Measurements from ENCODE around the gene LRRC36. TPM values are rescaled to one million over a fixed set of nuclear protein-coding genes. Genes with fewer than 3 reads are reported as not detected.

The LRRC36 gene, protein sequence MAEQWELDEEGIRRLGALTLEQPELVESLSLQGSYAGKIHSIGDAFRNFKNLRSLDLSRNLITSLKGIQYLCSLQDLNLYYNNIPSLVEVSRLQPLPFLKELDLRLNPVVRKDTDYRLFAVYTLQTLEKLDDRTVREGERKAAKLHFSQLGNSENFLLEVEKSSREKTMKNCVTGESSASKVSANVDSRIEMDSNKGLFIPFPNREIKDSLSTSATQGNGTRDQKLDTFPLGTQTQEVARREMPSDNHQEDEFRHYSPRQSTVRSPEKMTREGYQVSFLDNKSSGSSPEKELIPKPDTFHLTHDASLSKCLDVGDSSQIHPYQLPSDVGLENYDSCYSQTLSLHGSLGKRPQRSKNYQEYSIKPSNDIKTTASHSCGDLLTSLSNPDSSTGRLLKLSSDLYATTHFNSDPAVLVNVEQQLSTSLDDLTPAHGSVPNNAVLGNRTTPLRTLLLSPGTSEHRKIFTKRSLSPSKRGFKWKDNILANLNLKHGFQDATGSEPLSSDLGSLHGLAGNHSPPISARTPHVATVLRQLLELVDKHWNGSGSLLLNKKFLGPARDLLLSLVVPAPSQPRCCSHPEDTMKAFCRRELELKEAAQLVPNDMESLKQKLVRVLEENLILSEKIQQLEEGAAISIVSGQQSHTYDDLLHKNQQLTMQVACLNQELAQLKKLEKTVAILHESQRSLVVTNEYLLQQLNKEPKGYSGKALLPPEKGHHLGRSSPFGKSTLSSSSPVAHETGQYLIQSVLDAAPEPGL
- total RNA-seq: 0.28 and 2.7 TPM in 2 replicates

DNA sequence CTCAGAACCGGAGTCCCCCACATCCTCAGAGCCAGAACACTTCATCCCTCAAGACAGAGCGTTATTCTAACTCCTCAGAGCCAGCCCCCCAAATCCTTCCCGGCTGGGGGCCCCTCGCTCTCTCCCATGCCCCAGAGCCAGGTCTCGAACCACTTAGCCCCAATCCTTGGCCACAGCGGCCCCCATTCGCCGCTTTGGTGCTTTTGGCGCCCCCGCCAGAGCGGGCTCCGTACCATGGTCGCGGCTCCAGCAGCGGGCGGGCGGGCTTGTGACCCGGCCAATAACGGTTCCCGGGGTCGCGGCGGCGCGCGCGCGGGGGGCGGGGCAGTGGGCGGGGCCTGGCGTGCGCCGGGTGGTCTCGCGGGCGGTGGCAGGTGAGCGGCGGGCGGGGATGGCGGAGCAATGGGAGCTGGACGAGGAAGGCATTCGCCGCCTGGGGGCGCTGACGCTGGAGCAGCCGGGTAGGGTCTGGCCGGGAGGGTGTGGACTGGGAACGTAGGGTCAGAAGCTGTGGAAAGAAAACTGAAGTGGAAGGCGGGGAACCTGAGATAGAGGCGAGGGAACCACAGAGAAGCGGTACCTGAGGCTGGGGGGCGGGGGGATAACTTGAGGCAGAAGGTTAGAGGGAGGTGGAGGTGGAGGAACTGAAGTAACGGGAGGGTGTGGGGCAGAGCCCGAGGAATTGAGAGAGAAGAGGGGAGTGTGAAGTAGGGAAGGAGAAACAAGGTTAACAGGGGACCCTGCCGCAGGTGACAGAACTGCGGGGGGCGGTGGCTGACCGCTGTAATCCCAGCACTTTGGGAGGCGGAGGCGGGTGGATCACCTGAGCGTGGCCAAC lies at the start of gene LRRC36, which contains the start of gene KCTD19:
Gene LRRC36 (plus strand): TSS at position 344 of the 838 bp plus-strand sequence. CDS start 48 bp downstream, at position 392.
Gene KCTD19 (minus strand): TSS at position 270 of the 838 bp plus-strand sequence. CDS start 34 bp downstream, at position 236.

DNA sequence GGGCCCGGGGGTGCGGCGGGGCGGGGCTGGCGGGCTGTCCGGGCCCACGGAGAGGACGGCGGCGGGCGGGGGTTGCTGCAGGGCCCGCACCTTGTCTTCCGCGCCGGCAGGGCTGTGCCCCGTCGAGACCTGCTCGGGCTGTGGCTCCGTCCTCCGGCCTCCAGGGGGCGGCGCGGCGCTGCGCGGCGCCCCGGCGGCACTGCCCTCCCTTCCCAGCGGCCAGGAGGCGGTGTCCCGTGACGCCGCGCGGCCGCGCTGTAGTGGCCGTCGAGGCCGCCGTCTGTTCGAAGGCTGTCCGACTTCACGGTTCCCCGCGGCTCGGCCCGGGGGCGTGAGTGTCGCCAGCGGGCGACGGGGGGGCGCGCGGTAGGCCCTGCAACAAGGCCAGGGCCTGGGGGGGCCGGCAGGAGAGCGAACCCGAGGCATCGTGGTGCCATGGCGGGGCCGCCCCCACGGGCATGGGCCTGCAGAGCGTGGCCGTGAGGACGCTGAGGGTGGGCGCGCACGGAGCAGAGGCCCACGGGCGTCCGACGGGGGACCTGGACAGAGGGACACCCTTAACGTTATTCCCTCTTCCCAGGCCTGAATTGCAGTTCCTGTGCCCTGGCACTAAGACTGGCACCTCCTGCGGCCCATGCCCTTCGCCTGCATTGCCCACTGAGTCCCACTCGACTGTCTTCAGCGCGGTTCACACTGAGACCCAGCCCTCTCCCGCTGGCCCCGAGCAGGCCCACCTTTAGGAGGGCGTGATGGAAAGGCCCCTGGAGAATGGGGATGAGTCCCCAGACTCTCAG lies 47.1 kb upstream of the LRRC36 start, which contains the start of gene PLEKHG4:
Gene PLEKHG4 (plus strand): TSS at position 237 of the 794 bp plus-strand sequence. CDS start 513 bp downstream, at position 750.

DNA sequence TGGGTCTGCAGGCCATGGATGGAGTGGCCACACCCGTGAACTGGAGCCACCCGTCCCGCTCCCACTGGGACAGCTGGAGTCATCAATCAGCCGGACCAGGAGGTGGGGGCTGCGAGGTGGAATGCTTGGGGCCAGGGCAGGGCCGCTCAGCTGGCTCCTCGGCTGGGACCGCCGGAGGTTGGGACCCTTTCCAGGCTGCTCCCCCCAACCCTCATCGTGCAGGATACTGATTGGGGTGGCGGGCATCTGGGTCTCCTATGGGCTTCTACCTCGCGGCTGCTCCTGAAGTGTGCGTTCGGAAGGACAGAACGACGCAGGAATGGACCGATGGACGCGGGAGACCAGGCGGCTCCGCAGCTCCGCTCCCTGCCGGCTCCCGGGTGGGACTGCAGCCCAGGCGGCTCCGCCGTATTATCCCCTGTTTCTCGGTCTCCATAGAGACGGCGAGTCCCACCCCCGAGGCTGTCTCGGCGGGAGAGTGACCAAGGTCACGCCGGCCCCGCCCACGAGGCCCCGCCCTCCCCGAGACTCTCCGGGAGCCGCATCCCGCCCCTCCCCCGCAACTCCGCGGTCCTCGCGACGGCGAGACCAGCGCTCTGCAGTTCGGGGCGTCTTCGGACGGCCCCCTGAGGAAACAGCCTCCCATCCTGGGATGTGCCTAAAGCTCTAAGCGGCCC lies 66.6 kb downstream of the LRRC36 start, which contains the start of gene TPPP3:
Gene TPPP3 (minus strand): TSS at position 388 of the 677 bp plus-strand sequence. CDS start 2,387 bp downstream, outside the sequence.

DNA sequence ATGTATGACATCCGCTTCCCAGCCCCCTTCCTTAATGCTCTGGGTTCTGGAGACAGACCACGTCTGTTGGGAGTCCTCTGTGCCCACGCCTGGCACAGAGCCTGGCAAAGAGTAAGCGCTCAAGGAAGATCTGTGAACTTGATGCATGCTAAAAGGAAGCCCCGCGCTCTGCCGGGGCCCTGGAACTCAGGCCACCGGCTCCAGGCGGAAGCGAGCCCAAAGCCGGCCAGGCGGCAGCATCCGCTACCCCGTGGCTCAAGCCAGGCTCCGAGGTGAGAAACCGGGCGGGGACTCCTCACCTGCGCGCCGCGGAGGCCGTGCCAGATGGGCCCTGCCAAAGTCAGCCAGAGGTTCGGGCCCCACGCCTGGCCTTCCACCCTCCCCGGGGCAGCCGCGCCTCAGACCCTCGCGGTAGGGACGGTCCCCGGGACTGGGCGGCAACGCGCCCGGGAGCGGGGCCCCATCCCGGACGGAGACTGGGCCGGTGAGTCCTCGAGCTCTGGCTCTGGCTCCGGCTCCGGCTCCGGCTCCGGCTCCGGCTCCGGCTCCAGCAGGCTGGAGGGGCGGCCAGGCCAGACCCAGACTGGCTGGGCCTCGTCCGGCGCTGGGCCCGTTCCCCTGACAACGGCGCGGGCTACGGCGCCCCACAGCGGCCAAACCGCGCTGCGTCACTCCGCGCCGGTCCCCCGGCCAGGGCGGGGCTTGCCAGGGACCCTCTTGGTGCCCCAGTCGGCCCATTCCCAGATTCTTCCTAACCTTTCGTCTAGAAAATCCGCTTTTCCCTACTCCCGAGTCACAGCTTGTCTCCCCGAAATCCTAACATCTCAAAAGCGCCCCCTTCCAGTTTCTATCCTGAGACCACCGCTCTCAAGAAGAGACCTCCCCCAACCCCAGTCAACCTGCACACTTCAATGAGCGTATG lies 89.5 kb downstream of the LRRC36 start, which contains the start of gene ZDHHC1:
Gene ZDHHC1 (minus strand): TSS at position 606 of the 922 bp plus-strand sequence. CDS start 8,702 bp downstream, outside the sequence.

DNA sequence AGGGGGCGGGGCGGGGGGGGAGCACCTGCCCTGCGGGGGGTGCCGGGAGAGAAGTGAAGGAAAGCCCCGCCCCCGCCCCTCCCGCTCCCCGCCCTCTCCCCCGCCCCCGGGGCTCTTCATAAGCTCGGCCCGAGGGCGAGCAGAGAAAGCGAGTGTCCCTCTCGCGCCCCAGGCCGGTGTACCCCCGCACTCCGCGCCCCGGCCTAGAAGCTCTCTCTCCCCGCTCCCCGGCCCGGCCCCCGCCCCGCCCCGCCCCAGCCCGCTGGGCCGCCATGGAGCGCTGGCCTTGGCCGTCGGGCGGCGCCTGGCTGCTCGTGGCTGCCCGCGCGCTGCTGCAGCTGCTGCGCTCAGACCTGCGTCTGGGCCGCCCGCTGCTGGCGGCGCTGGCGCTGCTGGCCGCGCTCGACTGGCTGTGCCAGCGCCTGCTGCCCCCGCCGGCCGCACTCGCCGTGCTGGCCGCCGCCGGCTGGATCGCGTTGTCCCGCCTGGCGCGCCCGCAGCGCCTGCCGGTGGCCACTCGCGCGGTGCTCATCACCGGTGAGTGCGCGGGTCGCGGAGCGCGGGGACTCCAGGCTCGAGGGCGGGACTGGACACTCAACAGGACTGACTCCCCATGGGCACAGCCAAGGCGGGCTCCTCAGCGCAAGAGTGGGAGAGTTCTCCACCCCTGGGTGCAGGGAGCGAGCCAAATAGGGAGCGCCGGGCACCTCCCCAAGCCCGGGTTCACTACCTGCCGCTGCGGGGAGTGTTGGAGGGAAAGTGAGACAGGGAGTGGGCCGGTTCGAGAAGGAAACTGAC lies 104.6 kb downstream of the LRRC36 start, which contains the start of gene HSD11B2:
Gene HSD11B2 (plus strand): TSS at position 145 of the 798 bp plus-strand sequence. CDS start 128 bp downstream, at position 273.

Other genes with a start within 250 kb of the LRRC36 start
- gene PHAF1, start 216.9 kb upstream of the LRRC36 start, total RNA-seq: 10.3 and 12.0 TPM in 2 replicates
- gene B3GNT9, start 175.8 kb upstream of the LRRC36 start, total RNA-seq: 3.7 and 7.8 TPM in 2 replicates
- gene TRADD, start 166.9 kb upstream of the LRRC36 start, total RNA-seq: 13.9 and 17.1 TPM in 2 replicates
- gene FBXL8, start 166.9 kb upstream of the LRRC36 start, total RNA-seq: 4.7 and 6.4 TPM in 2 replicates
- gene HSF4, start 162.1 kb upstream of the LRRC36 start, total RNA-seq: 0.45 and 3.2 TPM in 2 replicates
- gene NOL3, start 156.3 kb upstream of the LRRC36 start, total RNA-seq: 7.7 and 13.8 TPM in 2 replicates
- gene MATCAP1, start 142.9 kb upstream of the LRRC36 start, total RNA-seq: 18.4 and 18.9 TPM in 2 replicates
- 2.4 and 9.1 TPM in 2 replicates for gene EXOC3L1, start 136.7 kb upstream of the LRRC36 start, total RNA-seq
- 51.1 and 61.8 TPM in 2 replicates for gene E2F4, start 134.7 kb upstream of the LRRC36 start, total RNA-seq
- gene ELMO3, start 127.7 kb upstream of the LRRC36 start, total RNA-seq: 0.72 and 1.2 TPM in 2 replicates
- gene TMEM208, start 99.7 kb upstream of the LRRC36 start, total RNA-seq: 18.4 and 29.7 TPM in 2 replicates
- 26.5 and 29.4 TPM in 2 replicates for gene FHOD1, start 79.3 kb upstream of the LRRC36 start, total RNA-seq
- 0.81 and 0.85 TPM in 2 replicates for gene SLC9A5, start 77.8 kb upstream of the LRRC36 start, total RNA-seq
- 26.9 and 27.6 TPM in 2 replicates for gene PLEKHG4, start 47.3 kb upstream of the LRRC36 start, total RNA-seq
- gene KCTD19, start 74 bp upstream of the LRRC36 start, total RNA-seq: under 0.01 and 0.09 TPM in 2 replicates
- 0.18 and 0.28 TPM in 2 replicates for gene TPPP3, start 66.7 kb downstream of the LRRC36 start, total RNA-seq
- gene ZDHHC1, start 89.7 kb downstream of the LRRC36 start, total RNA-seq: 5.9 and 6.0 TPM in 2 replicates
- not detected in 2 replicates for gene HSD11B2, start 104.3 kb downstream of the LRRC36 start, total RNA-seq
- 78.7 and 86.7 TPM in 2 replicates for gene ATP6V0D1, start 154.3 kb downstream of the LRRC36 start, total RNA-seq
- gene AGRP, start 156.7 kb downstream of the LRRC36 start, total RNA-seq: not detected in 2 replicates
- 43.0 and 68.8 TPM in 2 replicates for gene RIPOR1, start 202.0 kb downstream of the LRRC36 start, total RNA-seq
- gene CTCF, start 235.7 kb downstream of the LRRC36 start, total RNA-seq: 23.4 and 26.3 TPM in 2 replicates